GM18519 (cell line): ENCODE results near the gene MRPL51.
"Not testable (repeated sequence)": the region's sequence is repeated elsewhere in the genome, so short reads cannot be mapped to it uniquely, and the experiment has no call there.

ENCODE experiments used
- ATAC-seq: cut with Tn5 transposase; IDR thresholded peaks from one replicate; pipeline ENCODE4 v1.9.1; 2021; ENCODE audit warnings: mild to moderate bottlenecking, moderate library complexity; ENCODE audit not compliant: unreplicated experiment, low FRiP score

The MRPL51 gene

DNA sequence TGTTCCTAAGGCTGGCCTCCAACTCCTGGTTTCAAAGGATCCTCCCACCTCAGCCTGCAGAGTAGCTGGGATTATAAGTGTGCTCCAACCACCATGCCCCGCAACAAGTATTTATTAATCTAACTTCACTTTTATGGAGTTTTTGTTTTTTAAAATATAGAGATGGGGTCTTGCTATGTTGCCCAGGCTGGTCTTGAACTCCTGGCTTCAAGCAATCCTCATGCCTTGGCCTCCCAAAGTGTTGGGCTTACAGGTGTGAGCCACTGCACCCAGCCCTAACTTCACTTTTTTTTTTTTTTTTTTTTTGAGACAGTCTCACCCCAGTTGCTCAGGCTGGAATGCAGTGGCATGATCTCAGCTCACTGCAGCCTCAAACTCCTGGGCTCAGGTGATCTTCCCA is 2.4 kb downstream of the MRPL51 start:
- not testable (repeated sequence) for ATAC-seq

DNA sequence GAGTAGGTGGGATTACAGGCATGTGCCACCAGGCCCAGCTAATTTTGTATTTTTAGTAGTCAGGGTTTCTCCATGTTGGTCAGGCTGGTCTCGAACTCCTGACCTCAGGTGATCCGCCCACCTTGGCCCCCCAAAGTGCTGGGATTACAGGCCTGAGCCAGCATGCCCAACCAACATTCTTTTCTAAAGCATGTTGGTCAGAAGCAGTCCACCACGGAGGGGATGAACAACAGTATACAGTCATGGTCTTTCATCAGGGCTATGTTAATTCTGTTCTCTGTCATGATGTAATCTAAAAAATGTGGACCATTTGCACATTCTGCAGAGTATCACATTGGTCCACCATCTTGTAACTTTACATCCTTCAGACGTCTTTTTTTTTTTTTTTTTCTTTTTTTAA is 3.6 kb downstream of the MRPL51 start:
- ATAC-seq = no peak

DNA sequence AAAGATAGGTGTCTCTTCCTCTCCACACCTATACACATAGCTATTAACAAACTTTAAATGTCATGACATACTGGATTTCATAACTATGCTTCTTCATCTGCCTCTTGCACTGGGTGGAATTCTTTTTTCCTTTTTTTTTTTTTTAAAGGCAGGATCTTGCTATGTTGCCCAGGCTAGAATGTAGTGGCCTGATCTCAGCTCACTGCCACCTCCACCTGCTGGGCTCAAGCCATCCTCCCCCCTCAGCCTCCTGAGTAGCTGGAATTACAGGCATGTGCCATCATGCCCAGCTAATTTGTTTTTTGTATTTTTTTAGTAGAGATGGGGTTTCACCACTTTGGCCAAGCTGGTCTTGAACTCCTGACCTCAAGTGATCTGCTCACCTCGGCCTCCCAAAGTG is 4.8 kb downstream of the MRPL51 start:
- no peak for ATAC-seq

DNA sequence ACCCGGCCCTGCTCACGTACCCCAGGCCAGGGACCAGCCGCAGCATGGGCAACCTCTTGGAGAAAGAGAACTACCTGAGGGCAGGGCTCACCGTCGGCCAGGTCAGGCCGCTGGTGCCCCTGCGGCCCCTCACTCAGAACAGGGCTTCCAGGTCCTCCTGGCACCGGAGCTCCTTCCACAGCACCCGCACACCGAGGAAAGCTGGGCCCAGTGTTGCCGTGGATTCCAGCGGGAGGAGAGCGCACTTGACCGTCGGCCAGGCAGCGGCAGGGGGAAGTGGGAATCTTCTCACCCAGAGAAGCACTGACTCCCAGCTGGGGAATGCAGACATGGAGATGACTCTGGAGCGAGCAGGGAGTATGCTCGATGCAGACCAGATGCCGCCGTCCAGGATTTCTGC is 14.6 kb downstream of the MRPL51 start:
- no peak for ATAC-seq

DNA sequence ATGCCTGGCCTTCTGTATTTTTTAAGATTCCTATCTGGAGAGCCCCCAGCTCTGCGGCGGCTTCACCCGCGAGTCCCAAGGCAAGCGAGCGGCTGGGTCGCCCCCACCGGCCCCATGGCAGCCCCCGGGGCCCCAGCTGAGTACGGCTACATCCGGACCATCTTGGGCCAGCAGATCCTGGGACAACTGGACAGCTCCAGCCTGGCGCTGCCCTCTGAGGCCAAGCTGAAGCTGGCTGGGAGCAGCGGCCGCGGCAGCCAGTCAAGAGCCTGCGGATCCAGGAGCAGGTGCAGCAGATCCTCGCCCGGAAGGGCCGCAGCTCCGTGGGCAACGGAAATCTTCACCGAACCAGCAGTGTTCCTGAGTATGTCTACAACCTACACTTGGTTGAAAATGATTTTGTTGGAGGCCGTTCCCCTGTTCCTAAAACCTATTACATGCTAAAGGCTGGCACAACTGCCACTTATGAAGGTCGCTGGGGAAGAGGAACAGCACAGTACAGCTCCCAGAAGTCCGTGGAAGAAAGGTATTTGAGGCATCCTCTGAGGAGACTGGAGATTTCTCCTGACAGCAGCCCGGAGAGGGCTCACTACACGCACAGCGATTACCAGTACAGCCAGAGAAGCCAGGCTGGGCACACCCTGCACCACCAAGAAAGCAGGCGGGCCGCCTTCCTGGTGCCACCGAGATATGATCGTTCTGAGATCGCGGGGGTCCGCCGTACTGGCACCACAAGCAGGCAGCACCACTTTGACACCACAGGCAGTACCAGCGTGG is 15.3 kb downstream of the MRPL51 start:
- ATAC-seq = not testable (repeated sequence)

DNA sequence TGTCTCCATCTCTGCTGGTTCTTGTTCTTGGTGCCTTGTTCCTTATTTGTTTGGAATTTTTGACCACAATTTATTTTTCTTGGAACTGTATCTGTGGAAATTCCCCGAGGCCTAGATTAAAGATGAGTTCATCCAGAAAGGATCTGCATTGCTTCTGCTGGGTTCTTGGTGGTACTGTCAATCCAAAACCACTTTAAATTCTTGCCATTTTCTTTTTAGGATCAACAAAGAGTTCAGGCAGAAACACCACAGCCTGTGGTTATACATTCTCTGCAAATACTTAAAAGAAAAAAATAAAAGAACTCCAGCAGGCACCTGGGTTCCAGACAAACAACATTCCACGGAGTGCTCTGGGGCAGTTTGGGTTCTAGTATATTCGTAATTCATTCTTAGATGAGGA is 16.6 kb downstream of the MRPL51 start:
- ATAC-seq = no peak

DNA sequence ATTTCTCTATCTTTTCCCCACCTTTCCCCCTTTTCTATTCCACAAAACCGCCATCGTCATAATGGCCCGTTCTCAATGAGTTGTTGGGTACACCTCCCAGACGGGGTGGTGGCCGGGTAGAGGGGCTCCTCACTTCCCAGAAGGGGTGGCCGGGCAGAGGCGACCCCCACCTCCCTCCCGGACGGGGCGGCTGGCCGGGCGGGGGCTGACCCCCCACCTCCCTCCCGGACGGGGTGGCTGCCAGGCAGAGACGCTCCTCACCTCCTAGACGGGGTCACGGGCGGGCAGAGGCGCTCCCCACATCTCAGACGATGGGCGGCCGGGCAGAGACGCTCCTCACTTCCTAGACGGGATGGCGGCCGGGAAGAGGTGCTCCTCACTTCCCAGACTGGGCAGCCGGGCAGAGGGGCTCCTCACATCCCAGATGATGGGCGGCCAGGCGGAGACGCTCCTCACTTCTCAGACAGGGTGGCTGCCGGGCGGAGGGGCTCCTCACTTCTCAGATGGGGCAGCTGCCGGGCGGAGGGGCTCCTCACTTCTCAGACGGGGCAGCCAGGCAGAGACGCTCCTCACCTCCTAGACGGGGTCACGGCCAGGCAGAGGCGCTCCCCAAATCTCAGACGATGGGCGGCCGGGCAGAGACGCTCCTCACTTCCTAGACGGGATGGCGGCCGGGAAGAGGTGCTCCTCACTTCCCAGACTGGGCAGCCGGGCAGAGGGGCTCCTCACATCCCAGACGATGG is 17.7 kb downstream of the MRPL51 start:
- ATAC-seq = not testable (repeated sequence)

DNA sequence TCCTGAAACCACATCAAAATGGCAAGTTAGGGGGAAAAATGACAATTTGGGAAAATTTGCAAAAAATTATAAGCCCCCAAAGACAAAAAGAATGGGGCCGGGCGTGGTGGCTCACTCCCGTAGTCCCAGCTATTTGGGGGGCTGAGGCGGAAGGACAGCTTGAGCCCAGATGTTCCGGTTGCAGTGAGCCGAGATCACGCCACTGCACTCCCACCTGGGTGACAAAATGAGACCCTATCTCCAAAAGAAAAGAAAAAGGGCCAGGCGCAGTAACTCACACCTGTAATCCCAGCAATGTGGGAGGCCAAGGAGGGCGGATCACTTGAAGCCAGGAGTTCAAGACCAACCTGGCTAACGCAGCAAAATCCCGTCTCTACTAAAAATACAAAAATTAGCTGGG is 20.6 kb downstream of the MRPL51 start:
- ATAC-seq = no peak

DNA sequence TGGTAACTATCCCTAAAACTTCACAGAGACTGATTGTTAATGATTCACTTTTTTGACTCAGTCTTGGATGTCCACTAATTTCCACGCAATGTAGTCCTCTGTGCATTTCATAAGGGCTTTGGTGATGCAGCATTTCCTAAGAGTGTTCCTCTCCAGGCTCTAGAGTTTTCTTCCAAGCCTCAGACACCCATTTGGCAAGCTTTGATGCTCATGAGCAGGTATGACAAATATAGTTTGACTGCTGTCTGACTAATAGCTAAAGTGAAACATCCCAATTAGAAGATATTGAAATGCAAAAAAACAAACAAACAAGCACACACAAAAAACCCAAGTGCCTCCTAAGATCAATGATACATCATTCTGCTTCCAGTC is 21.1 kb downstream of the MRPL51 start:
- no peak for ATAC-seq

DNA sequence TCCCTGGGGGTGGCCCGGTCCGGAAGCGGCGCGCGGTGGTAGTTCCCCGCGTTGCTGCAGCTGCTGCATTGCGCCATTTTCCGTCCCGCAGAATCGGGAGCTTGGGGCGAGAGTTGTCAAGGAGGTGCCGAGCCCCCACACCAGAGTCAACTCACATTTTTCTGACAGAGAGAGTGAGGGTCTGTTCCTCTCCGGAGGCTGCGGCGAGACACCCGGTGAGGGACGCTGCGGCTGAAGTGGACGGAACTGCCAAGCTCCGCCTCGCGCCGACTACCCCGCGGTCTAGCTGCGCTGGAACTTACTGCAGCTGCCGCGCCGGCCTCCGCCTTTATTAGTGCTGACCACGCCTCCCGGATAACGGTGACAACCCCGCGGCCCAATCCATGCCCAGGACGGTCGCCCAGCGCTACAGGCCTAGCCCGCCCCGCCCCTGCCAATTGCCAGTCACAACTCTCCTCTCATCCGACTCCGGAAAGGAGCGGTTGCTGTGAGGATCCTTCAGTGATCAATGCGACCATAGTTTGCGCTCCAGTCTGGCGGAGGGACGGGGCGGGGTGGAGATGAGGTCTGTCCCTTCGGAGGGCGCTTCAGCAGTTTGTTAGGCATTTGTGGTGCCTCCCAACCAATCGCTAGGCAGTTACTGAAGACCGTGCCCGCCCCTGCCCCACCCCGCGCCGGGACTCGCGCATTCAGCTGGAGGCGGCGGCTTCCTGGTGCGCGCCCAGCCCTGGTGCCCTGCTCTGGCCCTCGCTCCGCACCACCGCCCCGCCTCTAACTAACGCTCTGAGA is 22.5 kb downstream of the MRPL51 start, which contains the start of gene VAMP1:
VAMP1 (minus strand) TSS at position 303 of the 789 bp plus-strand sequence; CDS start at position 157, 146 bp downstream.
- ATAC-seq = peak; percentile 57

DNA sequence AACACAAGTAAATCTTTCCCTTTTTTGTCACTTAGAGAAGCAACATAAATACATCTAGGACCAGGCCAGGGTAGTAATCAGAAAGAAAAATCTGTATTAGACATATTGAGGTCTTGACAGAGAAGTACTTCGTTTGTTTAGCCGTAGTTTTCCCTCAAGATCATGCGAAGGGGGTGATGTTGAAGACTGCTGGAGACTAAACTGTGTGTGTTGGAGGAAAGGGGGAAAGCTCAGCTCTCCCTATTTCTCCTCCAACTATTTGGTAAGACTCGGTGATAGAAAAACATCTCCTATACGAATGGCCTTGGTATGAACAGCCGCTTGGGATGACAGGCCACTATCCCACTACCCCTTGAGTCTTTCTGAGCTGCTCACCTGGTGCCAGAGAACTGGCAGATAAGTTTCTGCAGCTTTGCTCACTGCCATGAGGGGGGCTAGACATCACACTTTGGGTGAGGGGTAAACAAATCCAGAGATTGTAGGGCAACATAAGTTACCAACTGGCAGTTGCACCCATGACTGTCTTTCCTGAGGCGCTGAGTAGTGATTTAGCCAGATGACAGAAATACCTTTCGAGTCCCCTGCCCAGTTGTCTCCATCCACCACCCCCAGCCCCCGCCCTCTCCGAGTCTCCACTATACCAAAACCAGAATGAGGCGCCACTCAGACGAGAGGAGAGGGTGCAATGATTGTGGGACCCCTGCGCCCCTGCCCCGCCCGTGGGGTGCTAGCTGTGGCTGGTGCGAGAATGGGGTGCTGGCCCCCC is 23.3 kb downstream of the MRPL51 start:
- ATAC-seq = no peak

DNA sequence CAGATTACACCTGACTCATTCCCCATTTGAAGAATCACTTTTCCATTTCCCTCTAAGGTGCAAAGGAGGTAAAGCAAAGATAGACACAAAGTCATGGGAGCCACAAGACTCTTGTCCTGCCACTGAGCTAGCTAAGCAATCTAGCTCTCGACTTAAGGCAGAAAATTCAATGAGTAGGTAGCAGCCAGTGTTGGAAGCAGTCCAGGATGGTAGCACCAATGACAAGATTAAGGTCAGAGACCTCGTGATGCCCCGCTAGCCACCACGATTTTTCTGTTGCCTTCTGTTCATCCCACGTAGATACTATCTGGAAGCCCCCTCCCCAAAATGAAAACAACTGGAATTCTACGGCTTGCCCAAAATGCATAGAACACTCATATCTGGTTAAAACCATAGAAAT is 24.0 kb downstream of the MRPL51 start:
- ATAC-seq = no peak

DNA sequence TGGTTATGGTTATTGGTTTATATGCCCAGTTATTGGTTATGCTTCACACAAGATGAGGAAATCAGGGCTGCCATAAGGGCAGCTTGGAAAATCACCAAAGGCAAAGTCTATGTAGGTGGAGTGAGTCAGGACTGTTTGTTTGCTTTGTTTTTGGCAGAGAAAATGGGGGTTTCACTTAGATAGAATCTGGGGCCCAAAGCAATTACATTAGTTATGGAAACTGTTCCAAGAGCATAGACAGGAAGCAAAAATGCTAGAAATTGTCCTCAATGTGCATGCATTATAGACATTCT is 24.8 kb downstream of the MRPL51 start:
- ATAC-seq = no peak

DNA sequence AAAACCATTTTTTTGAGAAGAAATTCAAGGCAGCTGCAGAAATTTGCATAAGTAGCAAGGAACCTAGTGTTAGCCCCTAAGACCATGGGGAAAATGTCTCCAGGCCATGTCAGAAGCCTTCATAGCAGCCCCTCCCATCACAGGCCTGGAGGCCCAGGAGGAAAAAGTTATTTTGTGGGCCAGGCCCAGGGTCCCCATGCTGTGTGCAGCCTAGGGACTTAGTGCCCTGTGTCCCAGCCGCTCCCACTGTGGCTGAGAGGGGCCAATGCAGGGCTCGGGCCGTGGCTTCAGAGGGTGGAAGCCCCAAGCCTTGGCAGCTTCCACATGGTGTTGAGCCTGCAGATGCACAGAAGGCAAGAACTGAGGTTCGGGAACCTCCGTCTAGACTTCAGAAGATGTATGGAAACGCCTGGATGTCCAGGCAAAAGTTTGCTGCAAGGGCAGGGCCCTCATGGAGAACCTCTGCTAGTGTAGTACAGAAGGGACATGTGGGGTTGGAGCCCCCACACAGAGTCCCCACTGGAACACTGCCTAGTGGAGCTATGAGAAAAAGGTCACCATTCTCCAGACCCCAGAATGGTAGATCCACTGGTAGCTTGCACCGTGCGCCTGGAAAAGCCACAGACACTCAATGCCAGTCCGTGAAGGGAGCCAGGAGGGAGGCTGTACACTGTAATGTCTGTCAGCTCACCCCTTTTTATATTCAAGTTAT is 25.3 kb downstream of the MRPL51 start:
- not testable (repeated sequence) for ATAC-seq

DNA sequence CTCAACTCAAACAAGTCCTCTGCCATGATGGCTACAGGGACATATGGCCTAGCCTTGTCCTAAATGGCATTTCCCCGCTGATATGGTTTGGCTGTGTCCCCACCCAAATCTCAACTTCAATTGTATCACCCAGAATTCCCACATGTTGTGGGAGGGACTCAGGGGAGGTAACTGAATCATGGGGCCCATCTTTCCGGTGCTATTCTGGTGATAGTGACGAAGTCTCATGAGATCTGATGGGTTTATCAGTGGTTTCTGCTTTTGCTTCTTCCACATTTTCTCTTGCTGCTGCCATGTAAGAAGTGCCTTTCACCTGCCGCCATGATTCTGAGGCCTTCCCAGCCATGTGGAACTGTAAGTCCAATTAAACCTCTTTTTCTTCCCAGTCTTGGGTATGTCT is 26.3 kb downstream of the MRPL51 start:
- ATAC-seq = not testable (repeated sequence)

DNA sequence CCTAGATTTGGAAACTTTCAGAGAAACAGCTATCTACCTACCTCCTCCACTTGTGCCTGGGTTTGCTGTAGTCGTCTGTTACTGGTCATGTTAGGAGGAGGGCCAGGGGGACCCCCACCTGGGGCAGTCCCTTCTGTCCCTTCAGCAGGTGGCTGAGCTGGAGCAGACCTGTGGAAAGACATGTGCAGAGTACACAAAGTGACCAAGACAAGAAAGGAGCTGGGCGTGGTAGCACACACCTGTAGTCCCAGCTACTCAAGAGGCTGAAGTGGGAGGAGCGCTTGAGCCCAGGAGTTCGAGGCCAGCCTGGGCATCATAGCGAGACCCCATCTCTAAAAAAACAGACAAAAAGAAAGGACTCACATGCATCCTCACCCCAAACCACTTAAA is 26.9 kb downstream of the MRPL51 start:
- no peak for ATAC-seq

DNA sequence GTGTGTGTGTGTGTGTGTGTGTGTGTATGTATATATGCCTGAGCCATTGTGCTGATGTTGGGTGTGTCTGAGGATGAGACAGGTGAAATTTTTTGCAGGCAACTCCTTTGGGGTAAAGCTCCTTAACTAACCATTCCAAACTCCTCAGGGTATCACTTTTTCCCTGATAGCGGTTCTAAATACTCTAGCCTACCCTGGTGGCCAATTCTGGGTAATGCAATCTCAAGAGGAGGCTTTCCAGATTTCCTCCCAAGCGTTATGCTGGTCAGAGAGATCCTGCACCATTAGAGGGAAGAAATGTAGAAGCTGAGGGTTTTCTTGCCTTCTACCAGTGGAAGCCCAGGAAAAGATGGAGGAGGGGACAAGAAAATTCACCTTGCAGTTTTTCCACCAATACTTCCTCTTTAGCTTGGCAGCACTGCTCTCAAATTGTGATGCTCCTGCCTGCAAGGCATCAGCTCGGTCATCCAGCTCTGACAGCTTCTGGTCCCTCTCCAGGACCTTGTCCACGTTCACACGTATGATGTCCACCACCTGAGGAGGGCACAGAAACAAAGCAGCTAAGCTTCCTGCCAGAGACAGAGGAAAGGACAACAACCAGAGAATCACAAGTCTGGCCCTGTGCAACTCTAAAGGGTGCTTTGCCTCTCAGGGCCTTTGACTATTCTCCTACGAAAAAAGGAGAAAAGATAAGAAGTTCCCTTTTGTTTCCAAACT is 27.4 kb downstream of the MRPL51 start:
- ATAC-seq = no peak

DNA sequence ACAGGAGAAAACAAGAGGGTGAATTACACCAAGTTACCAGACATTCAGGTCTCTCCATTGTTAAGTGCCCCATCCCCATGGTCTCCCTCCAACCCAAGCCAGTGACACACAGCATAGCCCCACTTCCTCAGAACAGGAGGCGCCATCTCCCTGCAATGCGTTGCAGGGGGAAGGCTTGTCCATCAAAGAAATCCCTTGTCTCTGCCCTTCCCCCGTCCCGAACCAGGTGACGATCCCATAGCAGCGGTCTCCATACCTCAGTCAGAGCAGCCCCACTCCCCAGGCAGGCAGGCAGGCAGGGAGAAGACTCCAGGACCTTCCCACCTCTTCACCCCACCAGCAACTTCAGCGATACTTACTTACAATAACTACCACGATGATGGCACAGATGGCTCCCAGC is 28.5 kb downstream of the MRPL51 start:
- ATAC-seq = no peak

DNA sequence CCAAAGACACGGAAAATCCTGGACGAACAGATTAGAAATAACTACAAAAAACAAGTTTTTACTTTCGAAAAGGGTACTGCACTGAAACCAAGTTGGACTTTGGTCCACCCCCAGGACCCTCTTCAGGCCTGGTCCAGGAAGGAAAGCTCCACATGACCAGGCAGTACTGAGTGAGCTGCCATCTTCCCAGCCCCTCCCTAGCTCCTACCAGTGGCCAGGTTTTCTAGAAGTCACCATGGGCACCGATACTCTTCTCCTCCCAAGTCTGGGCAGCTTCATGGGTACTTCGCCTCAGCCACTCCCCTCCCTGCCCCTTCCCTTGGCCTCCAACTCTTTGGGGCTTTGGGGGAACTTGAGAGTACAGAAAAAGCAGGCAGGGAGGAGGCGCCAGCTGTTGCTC is 29.2 kb downstream of the MRPL51 start:
- no peak for ATAC-seq
